HUES64 (cell line): ENCODE measurements around the gene NPLOC4.

Experiments used
- H3K27ac ChIP-seq: 2 replicates; pipeline ENCODE4 v1.7.0; 2013; ENCODE audit warnings: low read depth, low read length, inconsistent platforms
- H3K27me3 ChIP-seq: 2 replicates; pipeline ENCODE4 v1.6.1; 2013; ENCODE audit warnings: mild to moderate bottlenecking, low read length; ENCODE audit not compliant: insufficient read depth
- H3K36me3 ChIP-seq: 2 replicates; pipeline ENCODE4 v1.6.1; 2013; ENCODE audit warnings: mild to moderate bottlenecking, low read length; ENCODE audit not compliant: insufficient read depth
- H3K4me1 ChIP-seq: 2 replicates; pipeline ENCODE4 v1.6.1; 2013; ENCODE audit warnings: mild to moderate bottlenecking, low read length, moderate library complexity; ENCODE audit not compliant: insufficient read depth
- H3K4me3 ChIP-seq: 2 replicates; pipeline ENCODE4 v1.5.1; 2013; ENCODE audit warnings: mild to moderate bottlenecking, low read length, moderate library complexity
- H3K9ac ChIP-seq: 2 replicates; pipeline ENCODE4 v1.6.1; 2013; ENCODE audit warnings: mild to moderate bottlenecking, low read depth, low read length
- H3K9me3 ChIP-seq: 2 replicates; pipeline ENCODE4 v1.6.1; 2013; ENCODE audit warnings: low read depth, low read length; ENCODE audit not compliant: insufficient read depth
- WGBS: fragments of 150-250, 120-280 bp; methylation state at CpG from one replicate; pipeline ENCODE4 v1.1.7; 2013; ENCODE audit warnings: missing lambda C conversion rate; 5-methylcytosine and 5-hydroxymethylcytosine counted together

Gene NPLOC4

DNA sequence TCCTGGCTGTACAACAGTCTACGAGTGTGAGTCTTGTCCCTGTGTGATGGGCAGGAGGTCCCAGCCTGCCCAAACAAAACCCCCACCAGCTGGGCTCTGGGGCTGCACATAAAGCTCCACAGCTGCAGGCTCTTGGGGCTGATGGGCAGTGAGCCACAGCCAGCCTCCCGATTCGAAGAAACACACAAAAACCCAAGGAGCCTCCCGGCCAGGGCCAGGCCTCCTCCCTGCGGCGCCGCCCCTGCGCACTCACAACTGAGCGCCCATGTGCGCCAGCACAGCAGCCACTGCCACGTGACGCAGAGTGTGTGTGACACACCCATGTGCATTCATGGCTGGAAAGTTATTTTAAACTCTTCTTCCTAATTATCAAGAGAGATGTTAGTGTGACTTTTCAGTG is 54.2 kb downstream of the NPLOC4 start:
- Histone ChIP-seq H3K9ac (no peak overlapping the region), H3K4me3 (no peak overlapping the region), H3K4me1 (no peaks in the 10 kb centered on the region), H3K27me3 (no peaks in the 10 kb centered on the region), H3K9me3 (no peaks in the 10 kb centered on the region), H3K36me3 (peaks cover 66% of the 10 kb centered on the region), H3K27ac (no peak overlapping the region)
- 97% methylated on average over 12 of the region's 12 CpGs for WGBS

DNA sequence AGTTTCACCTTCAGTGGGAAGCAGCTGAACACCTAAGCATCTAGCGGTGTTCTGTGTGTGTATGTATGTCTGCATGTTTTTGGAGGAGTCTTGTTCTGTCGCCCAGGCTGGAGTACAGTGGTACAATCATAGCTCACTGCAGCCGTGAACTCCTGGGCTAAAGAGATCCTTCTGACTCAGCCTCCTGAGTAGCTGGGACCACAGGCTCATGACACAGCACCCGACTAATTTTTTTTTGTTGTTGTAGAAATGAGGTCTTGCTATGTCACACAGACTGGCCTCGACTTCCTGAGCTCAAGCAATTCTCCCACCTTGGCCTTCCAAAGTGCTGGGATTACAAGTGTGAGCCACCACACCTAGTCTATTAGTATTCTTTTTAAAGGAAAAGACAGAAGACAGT is 54.6 kb downstream of the NPLOC4 start:
- Histone ChIP-seq H3K36me3 (peaks cover 66% of the 10 kb centered on the region), H3K9ac (no peak overlapping the region), H3K4me1 (no peaks in the 10 kb centered on the region), H3K27ac (no peak overlapping the region), H3K4me3 (no peak overlapping the region), H3K27me3 (no peaks in the 10 kb centered on the region), H3K9me3 (no peaks in the 10 kb centered on the region)
- WGBS = 96% methylated on average over 5 of the region's 5 CpGs

DNA sequence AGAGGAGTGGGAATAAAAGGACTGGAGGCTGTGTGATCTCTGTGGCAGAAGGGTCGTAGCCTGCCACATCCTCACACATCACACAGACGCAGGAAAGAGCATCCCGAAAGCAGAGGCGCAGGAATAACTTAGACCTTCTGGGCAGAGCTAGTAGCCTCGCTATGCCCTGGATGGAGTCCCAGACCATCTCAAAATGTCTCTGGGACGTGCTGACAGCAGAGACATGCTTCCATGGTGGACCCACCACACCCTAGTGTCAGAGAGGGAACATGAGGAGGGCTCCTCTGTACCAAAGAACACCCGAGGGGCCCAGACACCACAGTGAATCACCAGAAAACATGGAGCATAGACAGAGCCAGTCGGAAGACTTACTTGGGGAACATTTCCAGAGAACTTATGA is 55.2 kb downstream of the NPLOC4 start:
- H3K36me3 ChIP-seq = peaks cover 63% of the 10 kb centered on the region
- no peaks in the 10 kb centered on the region for H3K27me3 ChIP-seq
- H3K9me3 ChIP-seq = no peaks in the 10 kb centered on the region
- no peaks in the 10 kb centered on the region for H3K4me1 ChIP-seq
- 94% methylated on average over 8 of the region's 8 CpGs for WGBS
- H3K27ac ChIP-seq = no peak overlapping the region
- H3K4me3 ChIP-seq = no peak overlapping the region
- no peak overlapping the region for H3K9ac ChIP-seq

DNA sequence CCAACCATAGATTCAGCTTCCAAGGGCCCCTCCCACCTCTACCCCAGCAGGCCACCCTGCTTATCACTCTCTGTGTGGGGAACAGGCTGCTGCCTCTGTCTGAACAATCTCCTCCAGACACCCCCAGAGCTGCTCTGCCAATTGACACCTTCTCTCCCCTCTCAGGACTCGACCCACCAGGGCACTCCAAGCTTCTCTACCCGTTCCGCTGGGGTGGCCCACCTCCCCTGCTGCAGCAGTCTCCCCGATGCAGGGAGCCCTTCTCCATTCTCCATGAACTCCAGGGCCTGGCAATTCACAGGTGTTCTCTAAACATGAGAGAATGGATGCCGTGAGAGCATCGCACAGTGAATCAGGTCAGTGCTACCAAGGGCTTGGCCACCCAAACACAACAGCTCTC is 56.4 kb downstream of the NPLOC4 start:
- Histone ChIP-seq H3K27ac (no peak overlapping the region), H3K4me1 (no peaks in the 10 kb centered on the region), H3K9me3 (no peaks in the 10 kb centered on the region), H3K4me3 (no peak overlapping the region), H3K36me3 (peaks cover 60% of the 10 kb centered on the region), H3K9ac (no peak overlapping the region), H3K27me3 (no peaks in the 10 kb centered on the region)
- WGBS = 93% methylated on average over 6 of the region's 6 CpGs

DNA sequence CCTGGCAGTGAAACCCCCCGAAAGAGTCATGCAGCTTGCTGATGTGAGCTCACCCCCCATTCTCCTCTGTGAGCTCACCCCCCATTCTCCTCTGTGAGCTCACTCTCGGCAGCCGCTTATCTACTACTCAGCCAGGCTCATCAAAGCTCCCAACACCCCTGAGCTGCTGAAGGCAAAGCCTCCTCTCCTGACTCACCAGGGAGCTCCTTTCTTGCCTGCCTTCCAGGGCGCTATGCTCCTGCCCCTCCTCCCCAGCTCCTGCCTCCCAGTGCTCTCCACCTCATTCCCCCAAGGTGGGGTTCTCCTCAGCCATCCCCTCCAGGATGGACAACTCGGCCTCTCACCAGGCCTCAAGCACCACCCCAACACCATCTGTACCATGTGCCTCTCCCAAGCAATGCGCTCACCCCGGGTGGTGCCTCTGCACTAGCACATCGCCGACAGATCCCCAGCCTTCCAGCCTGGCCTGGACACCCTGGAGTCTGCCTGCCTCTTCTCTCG is 57.0 kb downstream of the NPLOC4 start:
- peaks cover 57% of the 10 kb centered on the region for H3K36me3 ChIP-seq
- no peaks in the 10 kb centered on the region for H3K27me3 ChIP-seq
- no peaks in the 10 kb centered on the region for H3K9me3 ChIP-seq
- no peak overlapping the region for H3K27ac ChIP-seq
- WGBS = 89% methylated on average over 10 of the region's 10 CpGs
- H3K9ac ChIP-seq = no peak overlapping the region
- H3K4me1 ChIP-seq = no peaks in the 10 kb centered on the region
- no peak overlapping the region for H3K4me3 ChIP-seq

DNA sequence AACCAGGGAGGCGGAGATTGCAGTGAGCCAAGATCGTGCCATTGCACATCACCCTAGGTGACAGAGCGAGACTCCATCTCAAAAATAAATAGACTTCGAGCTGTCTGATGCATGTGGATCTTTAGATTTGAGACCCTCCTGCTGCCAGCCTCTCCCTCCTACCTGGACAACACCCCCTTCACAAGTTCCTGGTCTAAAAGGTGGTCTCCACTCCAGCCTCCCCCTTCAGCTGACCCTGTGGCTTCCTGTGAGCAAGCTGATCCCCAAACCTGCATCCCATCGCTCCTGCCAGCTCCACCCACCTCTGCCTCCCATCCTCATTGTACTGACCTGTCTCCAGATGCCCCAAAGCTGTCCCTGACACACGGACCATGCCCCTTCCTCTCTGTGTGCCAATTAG is 57.6 kb downstream of the NPLOC4 start:
- Histone ChIP-seq H3K27ac (no peak overlapping the region), H3K27me3 (no peaks in the 10 kb centered on the region), H3K4me3 (no peak overlapping the region), H3K9me3 (no peaks in the 10 kb centered on the region), H3K9ac (no peak overlapping the region), H3K4me1 (no peaks in the 10 kb centered on the region), H3K36me3 (peaks cover 57% of the 10 kb centered on the region)
- WGBS = 93% methylated on average over 6 of the region's 6 CpGs

DNA sequence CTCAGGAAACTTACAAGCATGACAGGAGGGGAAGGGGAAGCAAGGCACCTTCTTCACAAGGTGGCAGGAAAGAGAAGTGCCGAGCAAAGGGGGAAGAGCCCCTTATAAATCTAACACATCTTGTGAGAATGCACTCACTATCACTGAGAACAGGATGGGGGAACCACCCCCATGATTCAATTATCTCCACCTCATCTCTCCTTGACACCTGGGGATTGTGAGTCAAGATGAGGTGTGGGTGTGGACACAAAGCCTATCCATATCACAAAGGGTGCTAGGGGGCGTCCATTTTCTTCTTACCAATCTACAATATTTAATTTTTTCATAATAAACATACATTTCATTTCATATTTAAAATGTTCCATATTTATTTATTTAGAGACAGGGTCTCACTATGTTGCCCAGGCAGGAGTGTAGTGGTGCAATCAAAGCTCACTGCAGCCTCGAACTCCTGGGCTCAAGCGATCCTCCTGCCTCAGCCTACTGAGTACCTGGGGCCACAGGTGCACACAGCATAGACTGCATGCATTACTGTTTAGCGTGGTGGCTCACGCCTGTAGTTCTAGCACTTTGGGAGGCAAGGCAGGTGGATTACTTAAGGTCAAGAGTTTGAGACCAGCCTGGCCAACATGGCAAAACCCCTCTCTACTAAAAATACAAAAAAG is 58.2 kb downstream of the NPLOC4 start:
- 88% methylated on average over 5 of the region's 6 CpGs for WGBS
- no peak overlapping the region for H3K4me3 ChIP-seq
- no peaks in the 10 kb centered on the region for H3K27me3 ChIP-seq
- no peaks in the 10 kb centered on the region for H3K4me1 ChIP-seq
- H3K9me3 ChIP-seq = no peaks in the 10 kb centered on the region
- H3K27ac ChIP-seq = no peak overlapping the region
- peaks cover 57% of the 10 kb centered on the region for H3K36me3 ChIP-seq
- H3K9ac ChIP-seq = no peak overlapping the region

DNA sequence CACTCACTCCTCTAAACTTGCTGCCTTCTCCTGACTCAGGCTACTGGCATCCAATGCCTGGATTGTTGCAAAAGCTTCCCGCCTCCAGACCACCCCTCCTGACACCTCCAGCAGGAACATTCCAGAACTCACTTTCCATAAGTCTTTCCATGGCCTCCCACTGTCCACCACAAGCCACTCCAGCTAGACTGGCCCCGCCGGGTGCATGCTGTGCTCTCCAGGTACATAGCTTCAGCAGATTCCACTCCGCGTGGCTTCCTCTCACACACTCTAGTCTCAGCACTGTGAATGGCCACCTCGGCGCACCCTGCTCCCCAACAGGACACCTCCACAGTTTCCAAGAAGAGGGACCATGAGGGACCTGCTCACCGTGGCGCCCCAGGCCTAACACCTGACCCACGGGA is 58.9 kb downstream of the NPLOC4 start:
- Histone ChIP-seq H3K27me3 (no peaks in the 10 kb centered on the region), H3K36me3 (peaks cover 57% of the 10 kb centered on the region), H3K9me3 (no peaks in the 10 kb centered on the region), H3K4me1 (no peaks in the 10 kb centered on the region), H3K4me3 (no peak overlapping the region), H3K27ac (no peak overlapping the region), H3K9ac (no peak overlapping the region)
- 94% methylated on average over 10 of the region's 10 CpGs for WGBS

DNA sequence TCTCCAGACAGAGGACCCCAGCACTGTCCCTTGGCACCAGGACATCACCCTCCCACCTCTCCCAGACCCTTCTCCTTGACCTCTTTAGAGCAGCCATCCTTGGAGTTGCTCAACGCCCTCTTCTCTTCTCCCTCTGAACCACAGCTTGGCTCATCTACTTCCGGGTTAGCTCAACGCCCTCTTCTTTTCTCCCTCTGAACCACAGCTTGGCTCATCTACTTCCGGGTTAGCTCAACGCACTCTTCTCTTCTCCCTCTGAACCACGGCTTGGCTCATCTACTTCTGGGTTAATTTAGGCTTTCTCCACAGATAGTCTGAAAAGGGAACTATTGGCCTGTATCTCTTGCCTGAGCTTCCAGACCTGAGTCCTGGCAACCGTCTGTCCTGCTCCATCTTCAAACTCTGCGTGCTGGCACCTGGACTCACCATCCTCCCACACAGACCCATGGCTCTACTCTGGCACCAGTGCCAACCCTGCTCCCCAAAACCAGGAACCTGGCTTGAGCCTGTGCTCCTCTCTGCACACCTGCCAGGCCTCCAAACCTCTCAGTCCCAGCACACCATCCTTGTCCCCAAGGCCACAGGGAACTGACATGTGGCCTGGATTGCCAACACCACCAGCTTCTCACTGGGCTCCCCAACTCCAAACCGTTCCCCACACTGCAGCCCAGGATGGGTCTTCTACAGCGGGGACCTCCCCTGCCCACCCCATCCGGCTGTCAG is 59.5 kb downstream of the NPLOC4 start:
- peaks cover 57% of the 10 kb centered on the region for H3K36me3 ChIP-seq
- no peaks in the 10 kb centered on the region for H3K4me1 ChIP-seq
- H3K4me3 ChIP-seq = no peak overlapping the region
- H3K27me3 ChIP-seq = no peaks in the 10 kb centered on the region
- H3K9ac ChIP-seq = no peak overlapping the region
- H3K9me3 ChIP-seq = no peaks in the 10 kb centered on the region
- no peak overlapping the region for H3K27ac ChIP-seq
- WGBS = 93% methylated on average over 11 of the region's 11 CpGs

DNA sequence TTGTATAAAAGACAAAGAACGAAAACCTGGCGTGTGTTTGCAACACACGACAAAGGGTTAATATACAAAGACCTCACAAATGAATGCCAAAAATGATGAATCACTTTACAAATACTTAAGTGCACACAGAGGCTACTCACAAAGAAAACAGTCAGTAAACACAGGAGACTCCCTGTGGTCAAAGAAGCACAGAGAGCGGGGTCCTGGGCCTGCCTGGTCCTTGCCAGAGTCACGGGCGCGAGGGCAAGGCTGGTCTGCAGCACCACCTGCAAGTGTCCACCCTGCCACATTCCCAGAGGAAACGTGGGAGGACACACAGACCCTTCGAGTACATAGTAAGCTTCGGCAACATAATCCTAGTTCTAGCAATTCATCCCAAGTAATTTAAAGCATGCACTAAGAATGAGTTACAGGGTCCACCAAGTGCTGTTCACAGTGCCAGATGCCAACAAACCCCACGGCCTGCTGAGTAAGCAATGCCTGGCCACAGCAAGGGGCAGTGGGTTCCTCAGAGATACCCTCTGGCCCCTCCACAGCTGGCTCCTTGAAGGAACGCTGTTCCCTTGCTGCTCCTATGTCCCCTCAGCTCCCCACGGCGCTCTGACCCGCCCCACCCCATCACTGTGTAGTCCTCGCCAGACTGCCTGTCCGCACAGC is 60.2 kb downstream of the NPLOC4 start:
- Histone ChIP-seq H3K9me3 (no peaks in the 10 kb centered on the region), H3K9ac (no peak overlapping the region), H3K4me3 (no peak overlapping the region), H3K36me3 (peaks cover 53% of the 10 kb centered on the region), H3K27me3 (no peaks in the 10 kb centered on the region), H3K4me1 (no peaks in the 10 kb centered on the region), H3K27ac (no peak overlapping the region)
- WGBS = 93% methylated on average over 17 of the region's 17 CpGs

DNA sequence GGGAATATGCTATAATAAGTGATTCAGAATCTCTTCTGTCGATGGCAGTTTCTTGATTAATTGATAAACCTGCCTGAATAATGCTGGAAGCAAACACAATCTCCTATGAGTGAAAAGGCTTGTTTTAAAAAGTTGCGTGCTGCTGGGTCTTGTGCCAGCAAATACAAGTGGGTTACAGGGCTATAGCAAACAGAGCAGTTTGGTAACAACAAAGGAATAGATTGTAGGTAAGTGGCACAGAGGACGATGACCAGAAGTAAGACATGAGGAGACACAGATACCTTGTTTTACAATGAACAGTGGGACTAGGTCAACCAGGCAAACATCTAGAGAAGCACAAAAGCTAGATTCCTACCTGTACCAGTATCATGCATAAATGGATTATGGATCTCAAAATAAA is 61.1 kb downstream of the NPLOC4 start:
- Histone ChIP-seq H3K4me1 (no peaks in the 10 kb centered on the region), H3K36me3 (peaks cover 56% of the 10 kb centered on the region)

More for the DNA sequence above, 61.1 kb downstream of the NPLOC4 start:
- Histone ChIP-seq H3K4me3 (no peak overlapping the region), H3K9ac (no peak overlapping the region), H3K9me3 (no peaks in the 10 kb centered on the region), H3K27ac (no peak overlapping the region), H3K27me3 (no peaks in the 10 kb centered on the region)
- 96% methylated on average over 3 of the region's 3 CpGs for WGBS
